ENCODE data around the gene ASXL3. TPM values are rescaled to one million over a fixed set of nuclear protein-coding genes. Genes with fewer than 3 reads are reported as not detected.

Gene ASXL3
- total and polyA plus RNA-seq, 10 of the 15 experiments (the other 5 are each of a cell fraction or from before 2014, with no cell fraction given) = 0.15 TPM; not detected in 9

DNA sequence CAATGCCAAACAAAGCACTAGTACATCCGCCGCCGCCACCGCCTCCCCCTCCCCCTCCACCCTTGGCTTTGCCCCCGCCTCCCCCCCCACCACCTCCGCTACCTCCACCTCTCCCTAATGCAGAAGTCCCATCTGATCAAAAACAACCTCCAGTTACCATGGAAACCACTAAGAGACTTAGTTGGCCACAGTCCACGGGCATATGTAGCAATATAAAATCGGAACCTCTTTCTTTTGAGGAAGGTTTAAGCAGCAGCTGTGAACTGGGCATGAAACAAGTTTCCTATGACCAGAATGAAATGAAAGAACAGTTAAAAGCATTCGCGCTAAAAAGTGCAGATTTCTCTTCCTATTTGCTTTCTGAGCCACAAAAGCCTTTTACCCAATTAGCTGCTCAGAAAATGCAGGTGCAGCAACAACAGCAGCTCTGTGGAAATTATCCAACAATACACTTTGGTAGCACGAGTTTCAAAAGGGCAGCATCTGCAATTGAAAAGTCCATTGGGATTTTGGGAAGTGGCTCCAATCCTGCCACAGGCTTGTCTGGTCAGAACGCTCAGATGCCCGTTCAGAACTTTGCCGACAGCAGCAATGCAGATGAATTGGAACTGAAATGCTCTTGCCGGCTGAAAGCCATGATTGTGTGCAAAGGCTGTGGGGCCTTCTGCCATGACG, 168.0 kb downstream of the ASXL3 start:
- Histone ChIP-seq H3K36me3 (ENCODE audit: control insufficient read depth in 2 of 2, insufficient read depth in 2 of 2, low read length in 1 of 2) (no peaks in the 10 kb centered on the region), H3K4me2 (ENCODE audit: control insufficient read depth, insufficient read depth) (no peak overlapping the region), H3K4me3 (no peak overlapping the region), H2AFZ (ENCODE audit: control insufficient read depth, low read depth, low read length) (no peak overlapping the region), H3K27ac (ENCODE audit: control insufficient read depth, insufficient read depth) (no peak overlapping the region), H3K9me3 (replicated peaks; ENCODE audit: control insufficient read depth, insufficient read depth, low read length) (no peaks in the 10 kb centered on the region), H3K79me2 (ENCODE audit: control insufficient read depth, insufficient read depth, low read length) (no peaks in the 10 kb centered on the region), H3K4me1 (ENCODE audit: control insufficient read depth, insufficient read depth, low read length) (no peaks in the 10 kb centered on the region), H3K27me3 (replicated peaks in 1 of 2; ENCODE audit: control insufficient read depth in 2 of 2, insufficient read depth in 2 of 2, low read length in 1 of 2) (no peaks in the 10 kb centered on the region; a peak in 2 of 4 replicates), H4K20me1 (ENCODE audit: control insufficient read depth, insufficient read depth) (no peaks in the 10 kb centered on the region), H3K9ac (ENCODE audit: control insufficient read depth, insufficient read depth, low read length) (no peak overlapping the region)
- ChIA-PET RAD21 (ENCODE audit: unreplicated experiment) (interaction anchor here (0.5 kb wide), 1 partner anchor 290 kb away, joined by 3 read pairs; no protein-coding TSS in a partner anchor), CTCF (no interaction called here), POLR2A (no interaction called here), SMC1A (ENCODE audit: uncharacterized antibody, unreplicated experiment) (no interaction called here)
- DNase-seq (ENCODE audit: low read depth, low spot score) (no peak), ATAC-seq (no peak), FAIRE-seq (no peak)
- in situ Hi-C loops (cut with MboI) = no loop called here
- TF ChIP-seq ZNF687 (IDR thresholded peaks at IDR 0.05) = no peak
- TF ChIP-seq RCOR1 (conservative IDR thresholded peaks at IDR 0.05; ENCODE audit: low read depth, low read length) = no peak
- no peak for TF ChIP-seq IRF3 (IDR thresholded peaks at IDR 0.05)
- no peak for TF ChIP-seq POLR2A (IDR thresholded peaks at IDR 0.05; ENCODE audit: low read depth, low read length)
- TF ChIP-seq SP1 (IDR thresholded peaks at IDR 0.05; ENCODE audit: low read depth, low read length) = no peak
- no peak for TF ChIP-seq NFYA (IDR thresholded peaks at IDR 0.05; ENCODE audit: borderline replicate concordance, low read depth, low read length)
- no peak for TF ChIP-seq ZNF592 (IDR thresholded peaks at IDR 0.05)
- TF ChIP-seq IRF4 (IDR thresholded peaks at IDR 0.05; ENCODE audit: low read depth, low read length) = no peak
- WGBS (ENCODE audit: insufficient coverage, insufficient replicate concordance, low lambda C conversion rate, missing lambda C conversion rate) = 58% methylated on average over 10 of the region's 16 CpGs
- no TSS peak for BruUV-seq (replicated peaks)
- intact Hi-C loops (cut with micrococcal nuclease; ENCODE audit: unreplicated experiment) = no loop called here

All from GM12878 (cell line).